ENCODE measurements around the gene VPREB1.

- TF ChIP-seq CTCF (IDR thresholded peaks at IDR 0.05; ENCODE audit: low read depth, low read length) = no peak
- no peak for TF ChIP-seq EZH2phosphoT487 (IDR thresholded peaks at IDR 0.05; ENCODE audit: low read depth)
Measured at GRCh38 chr22:22218302-22218701, 26.3 kb upstream of the VPREB1 start.

Data from OCI-LY3 (cell line).